Activated B cell treated with CpG ODN at 0.5 μM for 24 hours (primary cell): ENCODE data around the gene DENND5A. TPM values are rescaled to one million over a fixed set of nuclear protein-coding genes. Genes with fewer than 3 reads are reported as not detected.

Experiments used
- ATAC-seq: fragments of 200-7000 bp; cut with Tn5 transposase; one replicate; pipeline ENCODE4 v1.10.0; 2021; ENCODE audit warnings: low read depth, mild to moderate bottlenecking, moderate library complexity
- CTCF ChIA-PET: fragments of 350-600 bp; sonication (Branson Sonifier 250); formaldehyde crosslinking; loops from one replicate; lab custom pipeline; 2021; ENCODE audit warnings: antibody characterized with exemption; lab: Charles Lee
- POLR2A ChIA-PET: fragments of 350-600 bp; sonication (Branson Sonifier 250); formaldehyde crosslinking; loops from one replicate; lab custom pipeline; 2021; ENCODE audit warnings: antibody characterized with exemption; lab: Charles Lee
- DNase-seq: peaks from one replicate; pipeline ENCODE4 v3.0.0; 2022
- H3K27ac Mint-ChIP-seq: one replicate; pipeline ENCODE4 v1.8.0; 2020; ENCODE audit warnings: mixed read lengths
- H3K27me3 Mint-ChIP-seq: one replicate; pipeline ENCODE4 v1.8.0; 2021; ENCODE audit warnings: mixed read lengths
- H3K36me3 Mint-ChIP-seq: one replicate; pipeline ENCODE4 v1.8.0; 2021; ENCODE audit warnings: low read depth, mixed read lengths
- H3K4me1 Mint-ChIP-seq: one replicate; pipeline ENCODE4 v1.8.0; 2021; ENCODE audit warnings: mixed read lengths
- H3K4me3 Mint-ChIP-seq: one replicate; pipeline ENCODE4 v1.8.0; 2020; ENCODE audit warnings: mild to moderate bottlenecking, mixed read lengths
- H3K9me3 Mint-ChIP-seq: one replicate; pipeline ENCODE4 v1.8.0; 2020; ENCODE audit warnings: mixed read lengths
- CTCF ChIP-seq: fragments of 200-600 bp; IDR thresholded peaks from one replicate; pipeline ENCODE4 v1.8.0; 2022; ENCODE audit warnings: antibody characterized with exemption, mild to moderate bottlenecking
- intact Hi-C: fragments of 100-400 bp; cut with micrococcal nuclease; formaldehyde crosslinking; loops from one replicate; pipeline ENCODE4 v1.15.1; 2024
- total RNA-seq: library from RNA; stranded (reverse); gene quantifications from 2 replicates; pipeline ENCODE4 v1.2.3, GENCODE V29; 2022

Gene DENND5A
- total RNA-seq, 1 donor from 2014 or later: 24.4 TPM

GRCh38 chr11:9254416-9254815 lies 10.7 kb downstream of the DENND5A start:
- Mint-ChIP-seq H3K4me3 (no peak overlapping the region), H3K9me3 (no peaks in the 10 kb centered on the region), H3K27ac (no peak overlapping the region), H3K36me3 (peaks cover 10% of the 10 kb centered on the region), H3K27me3 (no peaks in the 10 kb centered on the region), H3K4me1 (peaks cover 19% of the 10 kb centered on the region)
- DNase-seq: no peak
- no peak for ATAC-seq
- CTCF ChIA-PET: no interaction called here
- no peak for TF ChIP-seq CTCF
- intact Hi-C loops: no loop called here
- POLR2A ChIA-PET: no interaction called here

- no peaks in the 10 kb centered on the region for H3K9me3 Mint-ChIP-seq
- peaks cover 21% of the 10 kb centered on the region for H3K4me1 Mint-ChIP-seq
- ATAC-seq: no peak
- DNase-seq: no peak
- peaks cover 8% of the 10 kb centered on the region for H3K36me3 Mint-ChIP-seq
- intact Hi-C loops: no loop called here
- ChIA-PET POLR2A (no interaction called here), CTCF (no interaction called here)
- no peak for TF ChIP-seq CTCF
- H3K27me3 Mint-ChIP-seq: no peaks in the 10 kb centered on the region
- no peak overlapping the region for H3K4me3 Mint-ChIP-seq
- H3K27ac Mint-ChIP-seq: no peak overlapping the region
Observed at GRCh38 chr11:9253086-9253485, 12.1 kb downstream of the DENND5A start.

- DNase-seq (no peak), ATAC-seq (no peak)
- Mint-ChIP-seq H3K27me3 (no peaks in the 10 kb centered on the region), H3K4me3 (no peak overlapping the region), H3K27ac (no peak overlapping the region), H3K36me3 (peaks cover 8% of the 10 kb centered on the region), H3K9me3 (no peaks in the 10 kb centered on the region), H3K4me1 (peaks cover 35% of the 10 kb centered on the region)
- no peak for TF ChIP-seq CTCF
- POLR2A ChIA-PET: interaction anchor here (0.7 kb wide), 1 partner anchor 474 kb away, joined by 5 read pairs; no protein-coding TSS in a partner anchor
- intact Hi-C loops: no loop called here
- CTCF ChIA-PET: no interaction called here
Observed at GRCh38 chr11:9251311-9251710, 13.8 kb downstream of the DENND5A start.

GRCh38 chr11:9250139-9250582 lies 15.0 kb downstream of the DENND5A start:
- ChIA-PET CTCF (interaction anchor here (1.0 kb wide), 1 partner anchor 256 kb away, joined by 3 read pairs; no protein-coding TSS in a partner anchor), POLR2A (interaction anchor here (0.7 kb wide), 2 partner anchors 54 to 605 kb away, joined by 3 to 6 read pairs; no protein-coding TSS in a partner anchor)
- TF ChIP-seq CTCF: no peak
- Mint-ChIP-seq H3K36me3 (peaks cover 4% of the 10 kb centered on the region), H3K4me3 (peak overlapping the region; percentile 1), H3K27me3 (no peaks in the 10 kb centered on the region), H3K4me1 (peaks cover 41% of the 10 kb centered on the region), H3K27ac (no peak overlapping the region), H3K9me3 (no peaks in the 10 kb centered on the region)
- DNase-seq: no peak
- intact Hi-C loops: no loop called here
- no peak for ATAC-seq

- no peak for TF ChIP-seq CTCF
- Mint-ChIP-seq H3K4me3 (no peak overlapping the region), H3K36me3 (peaks cover under 1% of the 10 kb centered on the region), H3K27me3 (no peaks in the 10 kb centered on the region), H3K4me1 (peaks cover 41% of the 10 kb centered on the region), H3K27ac (no peak overlapping the region), H3K9me3 (no peaks in the 10 kb centered on the region)
- DNase-seq (no peak), ATAC-seq (no peak)
- ChIA-PET POLR2A (no interaction called here), CTCF (no interaction called here)
- intact Hi-C loops: no loop called here
Observed at GRCh38 chr11:9249252-9249651, 15.9 kb downstream of the DENND5A start.
